Hematopoietic multipotent progenitor cell treated with erythropoietin and hydrocortisone succinate and interleukin-3 and kit ligand, for 4 days (in vitro differentiated cells): ENCODE results near the gene TLN1.

Experiments
- DNase-seq: peaks from one replicate; pipeline ENCODE4 v3.0.0-alpha.2; 2015

The TLN1 gene

DNA sequence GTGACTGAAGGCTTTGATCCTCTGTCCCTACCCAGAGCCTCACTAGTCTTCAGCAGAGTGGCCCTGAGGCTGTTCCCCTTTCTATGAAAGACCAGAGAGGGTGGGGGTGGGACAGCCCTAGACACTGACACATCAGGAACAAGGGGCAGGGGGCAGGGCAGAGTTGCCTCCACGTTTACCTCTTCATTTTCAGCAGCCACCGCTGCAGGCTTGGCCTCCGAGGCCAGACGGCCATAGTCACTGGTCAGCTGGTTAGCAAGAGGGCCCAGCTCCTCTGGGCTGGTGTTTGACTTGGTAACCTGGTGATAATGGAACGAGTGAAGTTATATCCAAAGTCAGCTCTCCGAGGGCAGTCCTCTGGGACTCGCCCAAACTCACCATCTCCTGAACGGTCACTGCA, 26.6 kb downstream of the TLN1 start:
- DNase-seq = no peak

DNA sequence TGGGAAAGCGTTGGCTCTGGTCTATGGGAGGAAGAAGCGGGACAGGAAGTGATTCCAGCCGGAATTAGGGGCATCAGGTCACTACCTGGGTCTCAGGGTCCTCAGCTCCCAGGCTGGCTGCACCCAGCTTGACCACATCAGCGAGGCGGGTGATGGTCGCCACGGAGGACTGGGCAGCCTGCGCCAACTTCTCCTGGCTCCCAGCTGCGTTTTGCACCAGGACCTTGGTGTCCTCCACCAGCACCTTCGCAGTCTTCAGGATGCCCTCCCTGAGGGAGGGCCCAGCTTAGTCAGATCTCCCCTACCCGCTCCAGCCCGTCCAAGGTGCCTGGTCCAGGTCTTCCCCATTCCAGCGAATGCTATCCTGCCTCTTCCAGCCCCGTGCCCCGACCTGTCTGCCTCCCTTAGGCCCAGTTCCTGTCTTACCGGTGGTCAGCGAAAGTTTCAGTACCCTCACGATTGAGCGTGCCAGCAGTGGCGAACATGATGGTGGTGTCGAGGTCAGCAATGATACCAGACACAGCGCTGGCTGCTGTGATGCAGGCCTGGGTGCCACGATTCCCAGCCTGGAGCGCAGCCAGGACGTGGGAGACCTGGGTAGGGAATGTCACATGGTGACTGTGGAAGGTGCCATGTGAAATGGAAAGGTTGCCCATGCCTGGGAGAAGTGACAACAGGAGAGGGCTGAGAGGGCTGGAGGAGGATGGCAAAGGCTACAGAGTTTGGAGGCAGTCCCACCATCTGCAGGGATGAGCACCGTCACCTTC, 27.9 kb downstream of the TLN1 start:
- DNase-seq = no peak

DNA sequence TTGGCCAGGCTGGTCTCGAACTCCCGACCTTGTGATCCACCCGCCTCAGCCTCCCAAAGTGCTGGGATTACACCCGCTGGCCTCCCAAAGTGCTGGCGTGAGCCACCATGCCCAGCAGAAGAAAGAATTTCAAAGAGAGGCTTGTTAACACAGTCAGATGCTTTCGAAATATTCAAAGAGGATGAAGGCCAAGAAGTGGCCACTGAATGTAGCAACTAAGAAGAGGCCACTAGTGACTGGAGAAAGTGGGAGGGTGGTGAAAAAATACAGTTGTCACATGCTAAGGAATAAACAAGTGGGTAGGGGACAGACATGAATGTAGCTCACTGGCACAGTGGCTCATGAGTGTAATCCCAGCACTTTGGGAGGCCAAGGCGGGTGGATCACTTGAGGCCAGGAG, 29.3 kb downstream of the TLN1 start:
- no peak for DNase-seq

DNA sequence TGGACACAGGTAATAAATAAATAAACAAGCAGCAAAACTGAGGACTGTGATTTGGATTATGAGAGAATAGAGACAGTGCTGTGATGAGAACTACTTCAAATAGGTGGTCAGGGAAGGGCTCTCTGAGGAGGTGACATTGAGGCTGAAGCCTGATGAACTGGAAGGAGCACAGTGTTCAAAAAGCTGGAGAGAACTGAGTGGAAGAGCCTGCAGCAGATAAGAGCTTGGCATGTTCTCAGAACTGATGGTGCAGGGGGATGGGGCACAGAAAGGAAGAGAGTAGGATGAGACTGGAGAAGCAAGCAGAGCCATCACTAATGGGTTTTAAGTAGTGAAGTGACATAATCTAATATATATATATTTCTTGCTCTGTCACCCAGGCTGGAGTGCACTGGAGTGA, 31.1 kb downstream of the TLN1 start:
- no peak for DNase-seq

DNA sequence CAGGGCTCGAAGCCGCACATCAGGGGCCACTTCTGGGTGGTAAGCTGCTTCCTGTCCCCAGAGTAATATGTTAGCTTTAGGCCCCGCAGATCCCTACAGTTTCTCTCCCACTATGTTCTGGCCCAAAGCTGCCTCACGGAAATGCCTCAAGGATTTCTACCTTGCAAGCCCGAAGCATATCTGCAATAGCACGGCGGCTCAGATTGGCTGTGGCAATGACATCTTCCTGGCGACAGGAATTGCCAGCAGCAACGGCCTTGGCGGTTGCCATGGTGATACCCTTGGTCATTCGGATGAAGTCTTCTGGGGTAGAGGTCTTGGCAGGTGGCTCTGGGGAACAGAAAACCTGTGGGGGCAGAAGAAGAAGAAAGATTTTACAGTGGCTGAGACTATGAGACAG, 32.0 kb downstream of the TLN1 start:
- DNase-seq = no peak

DNA sequence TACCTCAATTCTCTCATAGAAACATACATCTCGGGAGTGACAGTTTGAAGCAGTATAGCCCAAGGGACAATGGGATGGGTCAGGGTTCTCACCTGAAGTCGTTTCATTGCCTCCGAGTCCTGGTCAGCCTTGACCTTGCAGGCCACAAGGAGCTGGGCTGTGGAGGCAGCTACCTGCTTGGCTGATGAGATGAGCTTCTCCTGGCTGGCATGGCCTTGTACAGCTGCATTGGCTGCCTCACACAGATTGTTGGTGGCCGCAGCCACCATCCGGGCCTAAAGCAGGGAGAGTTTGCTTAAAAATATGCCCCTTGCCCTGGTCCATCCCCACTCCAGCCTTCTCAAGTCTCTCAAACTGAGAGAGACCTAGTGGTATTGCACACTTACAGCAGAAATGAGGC, 33.8 kb downstream of the TLN1 start:
- DNase-seq = no peak

DNA sequence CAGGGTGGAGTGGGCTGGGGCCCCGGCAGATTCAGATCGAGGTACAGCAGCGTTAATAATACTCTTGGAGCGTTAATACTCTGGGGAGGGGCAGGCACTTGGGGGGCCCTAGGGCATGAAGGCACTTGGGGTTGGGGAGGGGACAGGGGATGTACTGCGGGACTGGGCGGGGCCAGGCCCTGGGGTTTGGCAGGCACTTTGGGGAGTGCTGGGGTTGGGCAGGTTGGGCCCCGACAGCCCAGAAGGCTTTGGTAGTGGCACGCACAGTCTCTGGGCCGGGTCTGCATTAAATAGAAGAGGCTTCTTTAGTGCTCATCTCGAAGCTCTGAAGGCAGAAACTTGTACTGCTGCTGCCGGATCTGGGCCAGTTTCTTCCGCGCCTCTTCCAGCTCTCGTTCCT, 34.5 kb downstream of the TLN1 start:
- DNase-seq = no peak

DNA sequence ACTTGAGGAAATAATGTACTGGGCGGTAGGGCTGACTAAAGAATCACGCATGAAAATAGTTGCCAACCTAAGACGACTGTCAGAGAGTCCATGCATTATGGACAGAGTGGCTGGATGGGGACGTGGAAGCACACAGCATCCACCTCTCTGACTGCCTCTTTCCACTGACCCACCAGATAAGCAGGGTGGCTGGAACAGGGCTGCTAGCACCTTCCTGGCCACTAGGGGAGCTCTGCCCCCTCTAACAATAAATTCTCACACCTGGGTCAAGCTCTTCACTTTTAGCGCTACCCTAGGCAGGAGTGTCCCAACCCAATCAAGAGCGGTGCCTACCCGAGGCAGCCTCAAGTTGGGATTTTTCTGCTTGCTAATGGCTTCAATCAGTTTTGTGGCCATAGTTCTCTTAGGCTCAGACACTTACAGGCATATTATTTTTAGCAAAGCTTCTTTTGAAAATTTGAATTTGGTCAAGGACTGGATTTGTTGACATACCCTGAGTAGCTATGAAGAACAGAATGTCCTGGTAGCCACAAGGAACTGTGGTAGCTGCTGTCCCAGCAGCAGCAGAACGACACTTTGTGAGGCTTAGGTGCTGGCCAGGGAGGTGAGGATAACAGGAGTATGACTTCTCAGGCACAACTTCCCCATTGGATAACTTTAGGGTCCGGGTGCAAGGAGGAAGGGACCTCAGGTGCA, 35.3 kb downstream of the TLN1 start:
- DNase-seq = peak; percentile 75

DNA sequence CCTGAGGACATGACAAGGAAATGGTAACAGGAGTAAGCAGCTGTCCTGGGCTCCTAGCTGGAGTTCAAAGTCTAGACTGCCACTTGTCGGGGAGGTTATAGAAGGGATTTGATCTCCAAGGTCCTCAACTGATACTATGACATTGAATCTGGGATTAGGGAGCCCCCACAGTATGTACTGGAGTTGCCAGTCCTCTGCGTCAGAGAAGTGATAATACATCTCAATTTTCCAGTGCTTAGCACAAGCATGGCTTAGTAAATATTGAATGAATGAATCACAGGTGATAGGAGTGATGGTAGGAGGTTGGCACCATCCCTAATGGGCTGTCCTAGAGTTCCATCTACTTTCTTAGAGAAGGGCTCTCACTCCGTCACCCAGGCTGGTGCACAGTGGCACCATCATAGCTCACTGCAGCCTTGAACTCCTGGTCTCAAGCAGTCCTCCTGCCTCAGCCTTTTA, 36.0 kb downstream of the TLN1 start:
- DNase-seq = no peak

DNA sequence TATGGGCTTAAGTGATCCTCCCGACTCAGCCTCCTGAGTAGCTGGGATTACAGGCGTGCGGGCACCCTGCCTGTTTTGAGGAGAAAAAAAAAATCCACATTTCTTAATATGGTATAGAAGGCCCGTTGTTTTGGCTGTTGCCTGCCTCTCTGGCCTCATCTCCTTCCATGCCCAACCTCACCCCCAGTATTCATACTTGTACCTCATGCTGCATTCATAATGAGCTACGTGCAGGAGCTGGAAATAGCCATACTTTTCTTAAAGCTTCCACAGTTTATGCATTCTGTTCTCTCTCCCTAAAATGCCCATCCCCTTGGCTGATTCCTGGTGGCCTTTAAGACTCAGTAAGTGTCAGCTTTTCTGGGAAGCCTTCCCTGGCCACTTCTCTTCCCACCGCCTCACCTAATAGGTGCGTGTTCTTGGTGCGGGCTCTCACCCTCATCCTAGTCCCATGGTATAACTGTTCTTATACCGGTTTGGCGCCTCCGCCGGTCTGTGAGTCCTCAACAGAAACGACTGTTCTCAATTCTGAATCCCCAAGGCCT, 40.2 kb downstream of the TLN1 start:
- no peak for DNase-seq

DNA sequence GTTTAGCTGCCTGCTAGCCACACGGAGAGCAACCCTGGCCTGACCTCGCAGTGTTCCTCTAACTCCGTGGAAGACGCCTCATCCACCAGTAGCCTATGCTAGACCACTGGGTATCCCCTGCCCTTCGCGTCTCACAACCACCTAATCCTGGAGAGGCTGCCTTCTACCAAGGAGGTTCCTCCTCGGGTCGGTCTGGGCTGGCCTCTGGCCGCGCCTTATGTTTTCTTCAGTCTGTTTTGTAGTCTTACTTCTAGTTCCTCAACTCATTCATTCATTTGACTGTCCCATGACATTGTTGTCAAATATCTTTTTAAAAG, 40.7 kb downstream of the TLN1 start:
- no peak for DNase-seq

DNA sequence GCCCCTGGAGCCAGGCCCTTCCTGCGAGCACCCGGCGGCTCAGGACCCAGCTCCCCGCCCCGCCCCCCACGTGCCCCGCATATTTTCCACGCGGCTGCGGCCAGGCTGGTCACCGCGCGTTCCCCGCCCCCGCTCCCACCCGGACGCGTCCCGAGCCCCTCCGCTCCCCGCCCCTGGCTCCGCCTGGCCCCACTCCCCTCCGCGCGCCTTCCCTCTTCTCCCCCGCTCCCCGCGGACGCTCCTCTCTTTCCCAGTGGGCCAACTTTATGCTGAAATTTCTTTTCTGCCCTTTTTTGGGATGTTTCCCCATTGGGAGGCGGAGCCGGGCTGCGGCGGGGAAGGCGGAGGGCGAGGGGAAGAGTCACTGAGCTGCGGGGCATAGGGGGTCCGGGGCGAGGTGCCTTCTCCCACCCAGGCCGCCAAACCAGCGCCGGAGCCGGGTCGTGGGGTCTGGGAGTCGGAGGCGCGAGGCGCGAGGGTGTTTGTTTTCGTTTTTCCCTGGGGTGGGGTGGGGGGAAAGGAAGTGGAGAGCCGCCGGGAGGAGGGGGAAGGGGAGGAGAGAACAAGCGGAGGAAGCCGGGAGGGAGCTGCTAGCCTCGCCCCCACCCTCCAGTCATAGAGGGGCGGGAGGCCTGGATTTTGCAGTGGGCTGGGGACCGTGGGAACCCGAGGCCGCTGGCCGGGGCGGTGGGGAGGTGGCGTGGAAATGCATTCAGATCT, 41.2 kb downstream of the TLN1 start:
- DNase-seq = peak; percentile 68

DNA sequence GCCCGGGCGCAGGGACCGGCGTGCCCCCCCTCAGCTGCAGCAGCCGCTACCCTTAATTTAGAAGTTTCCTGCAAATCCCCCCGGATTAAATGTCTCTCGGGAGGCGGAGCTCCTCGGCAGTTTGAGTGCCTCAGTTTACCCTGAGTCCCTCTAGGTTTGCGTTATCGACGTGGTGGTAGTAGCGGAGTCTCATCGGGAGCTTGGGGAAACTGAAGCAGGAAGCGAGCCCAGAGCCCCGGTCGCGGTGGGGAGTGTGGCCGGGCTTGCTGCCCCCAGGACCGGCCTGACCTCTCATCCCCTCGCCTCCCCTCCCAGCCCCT, 41.7 kb downstream of the TLN1 start:
- DNase-seq = no peak

DNA sequence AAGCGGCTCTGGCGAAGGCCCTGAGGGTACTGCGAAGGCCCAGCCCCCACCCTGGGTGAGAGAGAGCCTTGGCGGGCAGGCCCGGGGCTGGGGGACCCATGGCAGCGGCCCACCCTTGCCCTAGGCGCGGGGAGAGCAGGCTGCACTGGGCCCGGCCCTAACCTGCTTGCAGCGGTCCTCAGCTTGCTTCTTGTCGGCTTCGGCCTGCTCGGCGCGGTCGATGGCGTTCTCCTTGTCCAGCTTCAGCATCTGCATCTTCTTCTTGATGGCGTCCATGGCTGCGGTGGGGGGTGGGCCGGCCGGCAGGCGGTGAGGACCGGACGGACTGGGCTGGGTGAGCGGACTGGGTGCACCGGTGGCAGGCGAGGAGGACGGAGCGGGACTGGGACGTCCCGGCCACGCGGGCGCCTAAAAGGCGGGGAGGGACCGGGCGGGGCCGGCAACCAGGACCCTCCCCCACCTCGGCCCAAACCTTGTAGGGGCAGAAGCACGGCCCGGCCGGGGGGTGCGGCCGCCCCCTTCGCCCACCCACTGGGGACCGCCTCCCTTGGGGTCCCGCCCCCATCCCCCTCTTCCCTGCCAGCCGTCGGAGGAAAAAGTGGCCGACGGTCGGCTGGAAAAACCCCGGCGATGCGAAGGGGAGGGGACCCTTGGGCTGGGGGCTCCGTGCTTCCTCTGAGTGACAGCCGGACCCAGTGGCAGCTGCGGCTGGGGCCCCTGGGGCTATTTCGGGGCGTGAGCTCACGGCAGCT, 42.3 kb downstream of the TLN1 start, which contains the start of gene TPM2:
TPM2 (minus strand) TSS at position 384 of the 752 bp plus-strand sequence; CDS start at position 276, 108 bp downstream.
- DNase-seq = no peak

DNA sequence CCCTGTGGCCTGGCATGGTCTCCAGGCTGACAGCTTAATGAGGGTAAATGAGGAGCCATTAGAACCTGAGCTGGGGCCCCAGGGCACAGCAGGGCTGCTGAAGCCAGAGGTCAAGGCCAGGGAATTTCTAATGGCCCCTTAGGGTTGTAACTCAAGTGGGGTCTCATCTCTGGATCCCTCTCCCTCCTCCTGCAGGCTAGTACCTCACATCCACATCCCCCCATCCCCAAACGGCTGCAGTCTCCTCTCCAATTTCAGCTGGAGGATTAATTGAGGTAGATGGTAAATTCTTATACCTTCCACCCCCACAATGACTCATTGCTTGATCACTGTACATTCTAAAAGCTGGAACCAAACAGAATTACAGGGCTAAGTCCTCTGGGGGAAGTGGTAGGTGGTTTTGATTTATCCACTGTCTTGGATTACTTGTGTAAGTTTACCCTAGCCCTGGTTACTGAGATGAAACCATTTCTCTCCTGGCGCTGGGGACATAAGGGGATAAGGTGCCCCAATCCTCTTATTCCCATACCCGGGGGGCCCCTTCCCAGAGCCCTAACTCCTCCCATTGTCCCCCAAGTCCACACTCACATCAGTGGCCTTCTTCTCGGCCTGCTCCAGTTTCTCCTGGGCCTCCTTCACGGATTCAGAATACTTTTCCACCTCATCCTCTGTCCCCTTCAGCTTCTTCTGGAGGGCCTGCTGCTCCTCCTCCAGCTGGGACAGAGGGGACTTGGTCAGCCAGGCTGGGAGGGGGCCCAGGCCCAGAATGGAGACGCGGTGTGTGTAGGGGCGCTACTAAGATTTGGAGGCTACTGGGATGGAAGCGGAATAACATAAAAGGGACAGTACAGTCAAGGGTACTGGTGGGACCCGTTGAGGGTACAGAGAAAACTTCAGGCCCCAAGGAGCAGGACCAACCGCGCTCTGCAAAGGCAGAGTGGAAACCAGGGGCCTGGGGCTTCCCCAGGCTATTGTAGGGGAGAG, 43.1 kb downstream of the TLN1 start:
- peak; percentile 40 for DNase-seq

DNA sequence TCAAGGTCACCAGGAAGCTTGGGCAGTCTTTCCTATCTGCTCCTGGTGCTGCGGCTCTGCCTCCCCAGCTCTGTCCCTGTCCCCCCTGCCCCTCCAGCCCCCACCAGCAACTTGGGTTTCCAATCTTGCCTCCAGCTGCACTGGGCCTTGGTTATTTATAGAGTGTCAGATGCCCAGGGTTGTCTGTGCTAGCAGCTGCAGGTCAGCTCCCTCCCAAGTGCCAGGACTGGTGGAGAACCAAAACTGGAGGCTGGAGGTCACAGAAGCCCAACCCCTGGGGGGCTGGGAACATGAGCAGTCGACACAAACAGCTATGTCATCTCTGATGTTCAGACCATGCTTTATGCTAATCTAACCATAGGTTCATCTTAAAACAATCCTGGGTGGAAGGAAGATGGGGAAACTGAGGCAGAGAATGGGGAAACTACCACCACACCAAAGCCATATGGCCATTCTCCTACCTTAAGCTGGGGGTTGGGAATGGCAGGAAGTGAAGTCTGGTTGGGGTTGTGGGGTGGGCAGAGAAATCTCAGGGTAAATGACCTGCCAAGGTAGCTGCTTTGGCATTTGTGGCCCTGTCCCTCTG, 43.9 kb downstream of the TLN1 start:
- no peak for DNase-seq

DNA sequence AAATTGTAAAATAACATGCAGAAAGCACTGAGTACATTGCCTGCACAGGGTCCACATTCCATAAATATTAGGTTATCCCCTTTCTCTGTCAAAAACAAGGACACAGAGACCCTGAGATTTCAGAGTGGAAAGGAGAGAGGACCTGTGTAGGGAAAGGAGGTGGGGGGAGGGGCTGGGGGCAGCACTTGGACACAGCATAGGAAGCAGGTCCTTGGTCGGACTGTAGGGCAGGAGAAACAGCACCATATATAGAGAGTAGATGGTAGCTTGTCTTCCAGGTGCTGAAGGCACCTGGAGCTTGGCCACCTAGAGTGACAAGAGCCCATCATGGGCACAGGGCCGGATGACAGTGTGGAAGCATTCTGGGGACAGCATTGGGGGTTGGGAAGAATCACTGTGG, 44.7 kb downstream of the TLN1 start:
- no peak for DNase-seq

DNA sequence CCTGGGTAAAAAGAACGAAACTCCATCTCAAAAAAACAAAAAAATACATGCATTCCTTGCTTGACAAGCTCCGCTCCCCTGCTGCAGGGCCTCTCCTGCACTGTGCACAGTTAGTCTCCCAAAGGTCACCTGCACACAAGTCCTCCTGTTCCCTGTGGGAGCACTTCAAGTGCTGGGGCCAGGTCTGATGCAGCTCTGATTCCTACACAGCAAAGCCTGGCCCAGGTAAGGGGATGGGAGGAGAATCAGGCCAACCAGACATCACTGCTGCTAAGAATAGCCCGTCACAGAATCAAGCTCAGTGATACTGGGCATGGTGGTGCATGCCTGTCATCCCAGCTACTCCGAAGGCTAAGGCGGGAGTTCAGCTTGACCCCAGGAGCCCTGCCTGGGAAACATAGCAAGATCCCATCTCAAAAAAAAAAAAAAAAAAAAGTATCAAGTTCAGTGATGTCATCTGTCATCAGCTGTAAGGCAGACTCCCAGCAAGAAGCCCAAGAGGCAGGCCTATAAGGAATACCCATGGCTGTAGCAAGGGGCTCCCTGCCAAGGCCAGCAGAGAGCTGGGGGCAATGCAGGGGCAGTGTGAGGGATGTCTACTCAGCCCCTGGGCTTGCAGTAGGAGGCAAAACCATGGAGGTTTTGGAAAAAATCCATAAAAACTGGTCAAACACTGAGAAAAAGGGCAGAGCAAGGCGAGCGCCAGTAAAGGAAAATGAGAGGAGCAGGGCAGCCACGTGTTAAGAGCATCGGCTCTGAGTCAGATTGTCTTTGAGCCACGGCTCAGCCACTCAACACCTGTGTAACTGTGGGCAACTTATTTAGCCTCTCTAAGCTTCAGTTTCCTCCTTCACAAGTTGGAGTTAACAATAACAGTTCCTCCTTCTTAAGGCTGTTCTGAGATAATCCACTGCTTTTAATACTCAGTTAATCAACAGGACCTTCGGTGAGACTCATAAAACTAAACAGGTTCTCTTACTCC, 45.5 kb downstream of the TLN1 start:
- no peak for DNase-seq

DNA sequence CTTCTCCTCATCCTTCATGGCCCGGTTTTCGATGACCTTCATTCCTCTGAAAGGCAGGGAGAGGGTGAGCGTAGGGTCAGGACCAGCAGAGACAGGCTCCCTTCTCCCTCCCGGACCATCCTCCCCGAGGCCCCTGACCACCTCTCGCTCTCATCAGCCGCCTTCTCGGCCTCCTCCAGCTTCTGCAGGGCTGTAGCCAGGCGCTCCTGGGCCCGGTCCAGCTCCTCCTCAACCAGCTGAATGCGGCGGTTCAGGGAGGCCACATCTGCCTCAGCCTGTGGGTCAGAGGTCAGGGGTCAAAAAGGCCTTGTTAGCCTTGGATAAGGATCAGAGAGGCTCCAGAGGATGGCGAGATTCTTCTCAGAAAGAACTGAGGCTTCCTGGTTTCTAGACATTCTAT, 46.5 kb downstream of the TLN1 start:
- no peak for DNase-seq

DNA sequence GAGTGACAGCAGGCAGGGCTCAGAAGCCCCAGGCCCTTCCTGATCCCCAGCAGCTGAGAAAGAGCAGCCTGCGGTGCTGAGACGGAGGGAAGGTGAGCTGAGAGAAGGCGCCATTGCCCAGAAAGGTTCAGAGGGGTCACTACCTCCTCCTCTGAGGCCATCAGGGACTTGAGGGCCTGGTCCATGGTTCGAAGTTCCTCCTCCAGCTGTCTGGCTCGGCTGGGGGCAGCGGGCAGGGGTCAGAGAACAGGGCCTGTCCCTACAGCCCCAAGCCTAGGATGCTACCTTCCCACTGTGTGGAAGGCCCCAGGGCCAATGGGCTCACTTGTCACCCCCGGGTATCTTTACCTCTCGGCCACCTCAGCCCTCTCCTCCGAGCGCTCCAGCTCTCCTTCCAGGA, 47.1 kb downstream of the TLN1 start:
- DNase-seq = no peak
